GM23248 (cell line): Measurements from ENCODE around the gene NSMCE1. TPM values are rescaled to one million over a fixed set of nuclear protein-coding genes. Genes with fewer than 3 reads are reported as not detected.

Experiments used
- DNase-seq: peaks from one replicate; pipeline ENCODE4 v3.0.0-alpha.2; 2015
- H2AFZ ChIP-seq: fragments of 200-600 bp; sonication (generic); 2 replicates; pipeline ENCODE4 v1.6.1; 2016; ENCODE audit warnings: antibody characterized with exemption
- H3F3A ChIP-seq: fragments of 200-600 bp; sonication (generic); 2 replicates; pipeline ENCODE4 v1.6.1; 2016; ENCODE audit warnings: mild to moderate bottlenecking, antibody characterized with exemption, mixed run types; ENCODE audit not compliant: insufficient read depth
- H3K27ac ChIP-seq: fragments of 200-600 bp; sonication (generic); 2 replicates; pipeline ENCODE4 v1.5.1; 2016; ENCODE audit warnings: mild to moderate bottlenecking
- H3K27me3 ChIP-seq: fragments of 200-600 bp; sonication (generic); replicated peaks from 2 replicates; pipeline ENCODE4 v1.6.1; 2016; ENCODE audit warnings: mild to moderate bottlenecking; ENCODE audit not compliant: insufficient read depth
- H3K36me3 ChIP-seq: fragments of 200-600 bp; sonication (generic); 2 replicates; pipeline ENCODE4 v1.6.1; 2016; ENCODE audit warnings: low read depth, mild to moderate bottlenecking
- H3K4me1 ChIP-seq: fragments of 200-600 bp; sonication (generic); 2 replicates; pipeline ENCODE4 v1.6.1; 2016; ENCODE audit warnings: mild to moderate bottlenecking; ENCODE audit not compliant: insufficient read depth
- H3K4me2 ChIP-seq: fragments of 200-600 bp; sonication (generic); one replicate; pipeline ENCODE4 v1.6.1; 2016; ENCODE audit warnings: mild to moderate bottlenecking; ENCODE audit not compliant: unreplicated experiment
- H3K4me3 ChIP-seq: fragments of 200-600 bp; sonication (generic); 2 replicates; pipeline ENCODE4 v1.5.1; 2016; ENCODE audit warnings: mild to moderate bottlenecking
- H3K79me2 ChIP-seq: fragments of 200-600 bp; sonication (generic); 2 replicates; pipeline ENCODE4 v1.6.1; 2016; ENCODE audit warnings: mild to moderate bottlenecking; ENCODE audit not compliant: insufficient read depth
- H3K9ac ChIP-seq: fragments of 200-600 bp; sonication (generic); 2 replicates; pipeline ENCODE4 v1.6.1; 2016; ENCODE audit warnings: mild to moderate bottlenecking
- H3K9me2 ChIP-seq: fragments of 200-600 bp; sonication (generic); 2 replicates; pipeline ENCODE4 v1.6.1; 2016; ENCODE audit warnings: mixed run types, mild to moderate bottlenecking, moderate library complexity; ENCODE audit not compliant: insufficient read depth
- H3K9me3 ChIP-seq: fragments of 200-600 bp; sonication (generic); one replicate; pipeline ENCODE4 v1.6.1; 2017; ENCODE audit warnings: low read depth
- H4K20me1 ChIP-seq: fragments of 200-600 bp; sonication (generic); 2 replicates; pipeline ENCODE4 v1.6.0; 2016; ENCODE audit not compliant: insufficient read depth
- EZH2 ChIP-seq: fragments of 200-600 bp; sonication (generic); IDR thresholded peaks from 2 replicates; pipeline ENCODE4 v1.6.1; 2018; ENCODE audit warnings: antibody characterized with exemption, mild to moderate bottlenecking; ENCODE audit not compliant: insufficient read depth, poor library complexity, severe bottlenecking
- EZH2phosphoT487 ChIP-seq: fragments of 200-600 bp; sonication (generic); IDR thresholded peaks from 2 replicates; pipeline ENCODE4 v1.6.1; 2018; ENCODE audit warnings: antibody characterized with exemption, moderate library complexity, mild to moderate bottlenecking, low read depth; ENCODE audit not compliant: insufficient read depth
- WGBS, 2 experiments: methylation state at CpG; one replicate each; pipeline ENCODE4 v1.1.6; 2015 to 2017; ENCODE audit warnings: low lambda C conversion rate in 2 of 2, low coverage in 1 of 2; ENCODE audit errors: missing lambda C conversion rate in 2 of 2; 5-methylcytosine and 5-hydroxymethylcytosine counted together
- in situ Hi-C: fragments of 300-500 bp; cut with MboI; formaldehyde crosslinking; loops from 2 replicates; pipeline ENCODE4 v1.15.0; 2020
- polyA plus RNA-seq: library from polyadenylated mRNA; unstranded; fragments of >200 nt; fragmentation: Nextera tagmentation; extraction: Ambion mirVana; gene quantifications from 2 replicates; pipeline ENCODE4 v1.2.1, GENCODE V29; 2016
- total RNA-seq: library from RNA; depleted of rRNA; stranded (reverse); fragments of >200 nt; shearing (Covaris generic); gene quantifications from 2 replicates; pipeline ENCODE4 v1.2.3, GENCODE V29; 2014; rRNA removed

The NSMCE1 gene
- total RNA-seq (45.3 and 69.3 TPM in 2 replicates), polyA plus RNA-seq (99.3 and 107 TPM in 2 replicates)

- Histone ChIP-seq H3K9me2 (no peaks in the 10 kb centered on the region), H3K27ac (peak within 1 kb of the TSS; percentile 47; the same call in 1 of the 2 replicates), H3K9ac (peak within 1 kb of the TSS; percentile 94), H2AFZ (peak within 1 kb of the TSS; percentile 95), H3K4me2 (peak within 1 kb of the TSS; percentile 99), H3K9me3 (no peaks in the 10 kb centered on the region), H3F3A (peaks cover 18% of the 10 kb centered on the region), H3K4me1 (peaks cover 26% of the 10 kb centered on the region), H3K79me2 (peaks cover 22% of the 10 kb centered on the region), H4K20me1 (no peaks in the 10 kb centered on the region), H3K36me3 (no peaks in the 10 kb centered on the region), H3K4me3 (peak within 1 kb of the TSS; percentile 96), H3K27me3 (no peaks in the 10 kb centered on the region)
- no peak for TF ChIP-seq EZH2phosphoT487
- TF ChIP-seq EZH2: no peak
- in situ Hi-C loops: no loop called here
- 7 to 8% methylated on average over 58 of the region's 58 CpGs for whole genome bisulfite sequencing, 2 experiments
- peak; percentile 97 for DNase-seq
These were observed at the start of gene NSMCE1 for GRCh38 chr16:27268376-27269299. Gene NSMCE1, minus strand, starts transcription at chr16:27268772. Its CDS starts 11,202 bp downstream, at chr16:27257570.

GRCh38 chr16:27317738-27318391 lies 49.3 kb upstream of the NSMCE1 start:
- TF ChIP-seq EZH2phosphoT487 (no peak), EZH2 (no peak)
- Histone ChIP-seq H3K9me2 (no peaks in the 10 kb centered on the region), H4K20me1 (no peaks in the 10 kb centered on the region), H3K4me1 (peaks cover 38% of the 10 kb centered on the region), H3K27ac (no peak overlapping the region), H2AFZ (no peak overlapping the region), H3K9ac (no peak overlapping the region), H3K4me3 (no peak overlapping the region), H3K27me3 (no peaks in the 10 kb centered on the region), H3F3A (peaks cover 42% of the 10 kb centered on the region), H3K4me2 (no peak overlapping the region), H3K36me3 (no peaks in the 10 kb centered on the region), H3K9me3 (no peaks in the 10 kb centered on the region), H3K79me2 (peaks cover 85% of the 10 kb centered on the region)
- DNase-seq: no peak
- in situ Hi-C loops: no loop called here
- WGBS, 2 experiments: 86 to 97% methylated on average over 10 of the region's 10 CpGs

- no peaks in the 10 kb centered on the region for H3K9me3 ChIP-seq
- H3K9ac ChIP-seq: no peak overlapping the region
- H3K9me2 ChIP-seq: no peaks in the 10 kb centered on the region
- in situ Hi-C loops: no loop called here
- TF ChIP-seq EZH2phosphoT487: no peak
- TF ChIP-seq EZH2: no peak
- H3F3A ChIP-seq: peaks cover 45% of the 10 kb centered on the region
- DNase-seq: no peak
- H4K20me1 ChIP-seq: no peaks in the 10 kb centered on the region
- H3K4me2 ChIP-seq: no peak overlapping the region
- H3K4me3 ChIP-seq: no peak overlapping the region
- no peaks in the 10 kb centered on the region for H3K27me3 ChIP-seq
- 69 to 74% methylated on average over 7 of the region's 7 CpGs for WGBS, 2 experiments
- no peak overlapping the region for H3K27ac ChIP-seq
- peaks cover 79% of the 10 kb centered on the region for H3K79me2 ChIP-seq
- no peak overlapping the region for H2AFZ ChIP-seq
- no peaks in the 10 kb centered on the region for H3K36me3 ChIP-seq
- H3K4me1 ChIP-seq: peaks cover 39% of the 10 kb centered on the region
These were observed 48.7 kb upstream of the NSMCE1 start for GRCh38 chr16:27317320-27317719.

- peaks cover 33% of the 10 kb centered on the region for H3K4me1 ChIP-seq
- peaks cover 68% of the 10 kb centered on the region for H3K79me2 ChIP-seq
- H3K9me2 ChIP-seq: no peaks in the 10 kb centered on the region
- TF ChIP-seq EZH2 (no peak), EZH2phosphoT487 (no peak)
- H3K9me3 ChIP-seq: no peaks in the 10 kb centered on the region
- H3K36me3 ChIP-seq: no peaks in the 10 kb centered on the region
- peak overlapping the region; percentile 91; the same call in 1 of the 2 replicates for H3K27ac ChIP-seq
- no peak overlapping the region for H2AFZ ChIP-seq
- peak overlapping the region; percentile 96 for H3K4me3 ChIP-seq
- WGBS, 2 experiments: 54 to 57% methylated on average over 8 of the region's 8 CpGs
- H3F3A ChIP-seq: peaks cover 42% of the 10 kb centered on the region
- peak overlapping the region; percentile 100; the same call in 1 of the 2 replicates for H3K9ac ChIP-seq
- H4K20me1 ChIP-seq: no peaks in the 10 kb centered on the region
- peak overlapping the region; percentile 75 for H3K4me2 ChIP-seq
- H3K27me3 ChIP-seq: no peaks in the 10 kb centered on the region
- in situ Hi-C loops: no loop called here
- no peak for DNase-seq
These were observed 47.6 kb upstream of the NSMCE1 start for GRCh38 chr16:27316038-27316680.
